Muscle layer of colon (tissue), 2 donors: ENCODE measurements around the gene NEK4.

Experiments used
- H3K27ac ChIP-seq: one replicate; pipeline ENCODE4 v1.7.0; 2013; ENCODE audit warnings: low read depth, mild to moderate bottlenecking, low read length, moderate library complexity
- H3K27me3 ChIP-seq, 2 donors: one replicate each; pipeline ENCODE4 v1.7.0; 2013; ENCODE audit warnings: low read length in 2 of 2, mild to moderate bottlenecking in 2 of 2; ENCODE audit not compliant: insufficient read depth in 2 of 2, control insufficient read depth in 1 of 2
- H3K36me3 ChIP-seq: one replicate; pipeline ENCODE4 v1.7.0; 2013; ENCODE audit warnings: mild to moderate bottlenecking, low read length; ENCODE audit not compliant: insufficient read depth
- H3K4me1 ChIP-seq: one replicate; pipeline ENCODE4 v1.7.0; 2013; ENCODE audit warnings: mild to moderate bottlenecking, low read length; ENCODE audit not compliant: insufficient read depth
- H3K4me3 ChIP-seq, 2 donors: one replicate each; pipeline ENCODE4 v1.7.0; 2013; ENCODE audit warnings: low read length in 2 of 2, low read depth in 1 of 2, mild to moderate bottlenecking in 1 of 2, moderate library complexity in 1 of 2
- H3K9ac ChIP-seq: one replicate; pipeline ENCODE4 v1.7.0; 2013; ENCODE audit warnings: low read length
- H3K9me3 ChIP-seq: one replicate; pipeline ENCODE4 v1.7.0; 2013; ENCODE audit warnings: mild to moderate bottlenecking, low read length
- donor health status: abdominal sarcoma.
- donor health status: Adenocarcinoma of cecum.

NEK4 gene

DNA sequence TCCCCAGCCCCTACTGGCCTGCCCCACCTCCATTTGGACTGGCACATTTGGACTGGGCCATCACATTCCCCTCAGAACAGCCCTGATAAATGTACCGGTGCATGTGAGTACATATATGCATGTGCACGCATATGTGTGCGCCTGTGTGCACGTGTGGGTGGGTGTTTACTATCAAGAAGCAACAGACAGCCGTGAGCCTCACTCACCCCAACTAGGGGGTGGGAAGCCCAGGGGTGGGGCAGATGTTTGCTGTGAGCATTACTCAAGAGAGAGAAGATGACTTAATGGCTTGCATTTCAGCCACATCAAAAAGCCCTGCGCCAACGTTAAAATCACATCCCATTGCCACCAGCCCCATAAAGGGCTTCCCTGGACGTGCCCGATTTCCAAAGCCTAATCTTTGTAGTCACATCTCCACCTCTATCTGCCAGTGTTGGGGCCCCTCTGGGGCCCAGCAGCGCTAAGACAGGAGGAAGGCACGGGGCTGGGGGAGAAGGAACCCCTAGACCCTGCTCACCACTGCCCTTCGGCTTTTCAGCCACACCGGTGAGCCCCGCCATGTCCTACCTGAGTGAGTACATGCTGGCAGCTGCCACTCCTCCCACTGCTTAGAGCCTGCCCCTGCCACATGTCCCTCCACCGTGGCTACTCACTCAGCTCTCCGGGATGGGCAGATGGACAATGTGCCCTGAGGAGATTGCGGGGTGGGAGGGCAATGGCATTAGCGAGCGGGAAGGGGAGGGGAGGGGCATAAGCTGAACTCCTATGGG, 34.7 kb upstream of the NEK4 start:
- Histone ChIP-seq H3K9ac (no peak overlapping the region), H3K27me3 (peaks cover 0 to 5% of the 10 kb centered on the region in 2 donors), H3K4me3 (no peak overlapping the region), H3K4me1 (no peaks in the 10 kb centered on the region), H3K27ac (no peak overlapping the region), H3K9me3 (no peaks in the 10 kb centered on the region), H3K36me3 (no peaks in the 10 kb centered on the region)

DNA sequence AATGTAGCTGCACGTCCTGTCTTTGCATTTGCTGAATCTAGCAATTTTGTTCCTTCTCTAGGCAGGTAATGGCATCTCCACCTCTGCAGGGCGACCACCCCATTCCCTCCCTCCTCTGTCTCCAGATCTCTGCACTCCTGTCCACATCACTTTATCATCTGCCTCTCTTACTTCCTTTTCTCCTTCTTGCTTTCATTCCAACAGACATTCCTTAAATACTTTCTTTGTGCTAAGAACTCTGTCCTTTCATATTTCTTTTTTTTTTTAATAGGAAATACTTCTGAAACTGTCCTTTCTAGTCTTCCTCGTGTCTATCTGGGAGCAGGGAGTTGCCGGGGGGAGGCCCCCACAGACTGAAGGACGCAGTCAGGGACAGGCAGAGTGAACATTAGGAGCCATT, 31.1 kb upstream of the NEK4 start:
- Histone ChIP-seq H3K9ac (no peak overlapping the region), H3K4me1 (no peaks in the 10 kb centered on the region), H3K27me3 (peaks cover 0 to 5% of the 10 kb centered on the region in 2 donors), H3K9me3 (no peaks in the 10 kb centered on the region), H3K27ac (no peak overlapping the region), H3K36me3 (no peaks in the 10 kb centered on the region), H3K4me3 (no peak overlapping the region)

DNA sequence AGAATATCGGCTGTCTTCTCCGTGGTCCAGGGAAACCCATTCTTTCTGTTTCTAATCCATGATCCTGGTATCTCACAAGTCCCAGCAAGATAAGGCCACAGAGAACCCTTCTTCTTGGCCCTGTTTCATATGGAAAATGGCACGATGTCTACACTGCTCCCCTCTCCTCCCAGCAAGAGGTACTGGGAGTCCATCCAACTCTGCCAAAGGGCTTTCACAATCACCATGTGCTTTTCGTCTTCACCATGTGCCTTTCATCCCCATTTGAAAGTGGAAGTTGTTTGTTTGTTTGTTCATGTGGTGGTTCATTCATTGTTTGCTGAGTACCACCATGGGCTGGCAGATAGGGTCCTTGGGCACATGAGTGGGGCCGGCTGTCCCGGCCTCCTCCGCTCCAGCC, 29.3 kb upstream of the NEK4 start:
- Histone ChIP-seq H3K27me3 (no peaks in the 10 kb centered on the region), H3K4me1 (no peaks in the 10 kb centered on the region), H3K9me3 (no peaks in the 10 kb centered on the region), H3K27ac (no peak overlapping the region), H3K9ac (no peak overlapping the region), H3K36me3 (no peaks in the 10 kb centered on the region), H3K4me3 (no peak overlapping the region)

DNA sequence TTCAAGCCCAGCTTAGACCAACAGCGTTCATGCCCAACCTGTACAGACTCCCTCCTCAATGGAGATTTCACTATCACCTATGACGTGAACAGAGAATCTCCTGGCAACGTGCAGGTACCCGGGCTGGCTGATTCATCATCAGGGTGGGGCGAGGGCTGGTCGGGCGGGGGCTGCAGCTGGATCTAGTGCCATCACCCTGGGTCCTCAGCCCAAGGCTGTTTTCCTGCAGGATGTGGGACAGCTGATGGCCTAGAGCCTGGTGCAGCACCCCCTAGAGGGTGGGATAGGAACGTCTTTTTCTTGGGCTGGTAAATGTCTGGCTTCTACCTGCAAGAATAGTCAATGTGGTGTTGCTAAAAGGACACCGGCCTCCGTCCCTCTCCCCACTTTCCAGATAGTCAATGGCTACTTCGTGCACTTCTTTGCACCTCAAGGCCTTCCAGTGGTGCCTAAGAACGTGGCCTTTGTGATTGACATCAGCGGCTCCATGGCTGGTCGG, 28.3 kb upstream of the NEK4 start:
- H3K4me1 ChIP-seq, result no peaks in the 10 kb centered on the region
- H3K36me3 ChIP-seq, result no peaks in the 10 kb centered on the region
- no peak overlapping the region for H3K27ac ChIP-seq
- H3K9ac ChIP-seq, result no peak overlapping the region
- H3K9me3 ChIP-seq, result no peaks in the 10 kb centered on the region
- no peaks in the 10 kb centered on the region for H3K27me3 ChIP-seq
- no peak overlapping the region for H3K4me3 ChIP-seq

DNA sequence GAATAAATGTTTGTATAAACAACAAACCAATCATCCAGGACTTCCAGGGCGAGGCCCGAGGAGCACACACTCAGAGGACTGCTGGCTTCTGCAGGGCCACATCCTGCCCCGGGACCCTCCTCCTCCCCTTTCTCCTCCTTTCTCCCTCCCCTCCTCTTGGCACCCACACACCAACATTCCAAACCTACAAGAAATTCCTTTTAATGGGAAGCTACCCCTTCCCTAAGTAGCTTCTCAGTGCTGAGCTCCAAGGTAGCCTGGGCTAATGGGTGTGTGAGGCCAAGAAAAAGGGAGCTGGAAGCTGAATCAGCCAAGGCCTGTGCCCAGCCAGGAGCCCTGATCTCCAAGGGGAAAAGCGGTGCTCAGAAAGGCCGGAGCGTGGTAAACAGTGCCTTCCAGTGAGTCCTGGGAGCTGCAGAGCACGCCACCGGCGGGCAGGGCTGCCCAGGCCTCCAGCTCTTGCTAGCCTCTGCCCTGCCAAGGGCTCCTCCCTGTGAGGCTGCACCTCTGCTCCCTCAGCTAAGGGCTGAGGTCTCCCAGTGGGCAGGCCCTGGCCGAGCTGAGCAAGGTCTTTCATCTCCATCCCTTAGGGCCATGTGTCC, 27.7 kb upstream of the NEK4 start:
- no peak overlapping the region for H3K9ac ChIP-seq
- H3K27ac ChIP-seq, result no peak overlapping the region
- no peaks in the 10 kb centered on the region for H3K36me3 ChIP-seq
- no peaks in the 10 kb centered on the region for H3K4me1 ChIP-seq
- no peak overlapping the region for H3K4me3 ChIP-seq
- H3K27me3 ChIP-seq, result no peaks in the 10 kb centered on the region
- H3K9me3 ChIP-seq, result no peaks in the 10 kb centered on the region

DNA sequence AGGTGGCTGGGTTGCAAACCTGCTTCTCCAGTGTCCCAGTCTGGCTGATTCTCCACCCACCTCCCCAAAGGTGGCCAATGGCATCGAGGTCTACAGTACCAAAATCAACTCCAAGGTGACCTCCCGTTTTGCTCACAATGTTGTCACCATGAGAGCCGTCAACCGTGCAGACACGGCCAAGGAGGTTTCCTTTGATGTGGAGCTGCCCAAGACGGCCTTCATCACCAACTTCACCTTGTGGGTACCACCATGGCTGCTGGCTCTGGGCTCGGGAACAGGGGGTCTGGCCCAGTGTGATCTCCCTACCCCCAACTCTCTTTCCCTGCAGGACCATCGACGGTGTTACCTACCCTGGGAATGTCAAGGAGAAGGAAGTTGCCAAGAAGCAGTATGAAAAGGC, 25.7 kb upstream of the NEK4 start:
- no peaks in the 10 kb centered on the region for H3K4me1 ChIP-seq
- H3K27me3 ChIP-seq, result no peaks in the 10 kb centered on the region
- no peaks in the 10 kb centered on the region for H3K36me3 ChIP-seq
- no peaks in the 10 kb centered on the region for H3K9me3 ChIP-seq
- no peak overlapping the region for H3K9ac ChIP-seq
- no peak overlapping the region for H3K4me3 ChIP-seq
- H3K27ac ChIP-seq, result no peak overlapping the region

DNA sequence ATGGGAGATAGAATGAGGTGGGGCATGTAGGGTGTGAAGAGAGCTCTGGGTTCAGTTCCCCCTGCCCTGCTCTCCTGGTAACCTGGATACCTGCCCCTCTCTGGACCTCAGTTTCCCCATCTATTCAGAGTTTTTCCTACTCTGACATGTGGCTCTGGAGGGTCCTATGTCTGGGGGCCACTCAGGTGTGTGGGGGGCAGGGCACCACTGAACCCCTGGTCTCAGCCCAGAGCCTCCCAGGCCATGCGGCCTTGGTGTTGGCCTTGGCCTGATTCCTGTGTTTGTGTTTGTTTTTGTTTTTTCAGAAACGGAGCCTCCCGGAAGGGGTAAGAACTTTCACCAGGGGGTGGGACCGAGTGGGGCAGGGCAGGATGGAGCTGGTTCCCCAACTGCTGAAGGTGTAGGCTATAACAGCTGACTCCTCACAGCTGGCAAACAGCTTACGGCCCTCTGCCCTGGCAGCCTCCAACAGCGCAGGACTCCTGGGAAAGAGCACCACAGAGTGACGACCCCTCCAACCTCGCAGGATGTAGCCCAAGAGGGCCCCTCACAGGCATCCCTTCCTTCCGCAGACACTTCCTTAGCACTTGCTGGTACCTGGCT, 24.7 kb upstream of the NEK4 start:
- Histone ChIP-seq H3K9ac (no peak overlapping the region), H3K4me1 (no peaks in the 10 kb centered on the region), H3K27ac (no peak overlapping the region), H3K27me3 (no peaks in the 10 kb centered on the region), H3K9me3 (no peaks in the 10 kb centered on the region), H3K4me3 (no peak overlapping the region), H3K36me3 (no peaks in the 10 kb centered on the region)

DNA sequence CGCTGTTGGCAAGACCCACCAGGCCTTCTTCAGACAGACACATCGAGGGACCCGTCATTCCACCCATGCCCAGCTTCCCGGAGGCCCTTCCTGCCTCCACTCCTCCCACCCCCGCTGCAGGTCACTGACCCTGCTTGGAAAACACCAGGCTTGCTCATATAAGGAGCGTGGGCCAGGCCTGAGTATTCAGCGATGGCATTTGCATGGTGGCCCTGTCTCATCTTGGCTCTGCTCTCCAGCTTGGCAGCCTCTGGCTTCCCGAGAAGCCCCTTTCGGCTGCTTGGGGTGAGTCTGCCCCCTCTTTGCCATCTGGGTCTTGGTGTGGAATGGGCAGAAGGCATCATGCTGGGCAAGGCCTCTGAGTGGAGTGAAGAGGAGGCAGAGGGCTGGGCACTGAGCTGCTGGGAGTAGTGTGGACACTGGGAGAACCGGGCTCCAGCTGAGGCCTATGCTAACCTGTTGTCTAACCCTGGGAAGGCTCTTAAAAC, 23.9 kb upstream of the NEK4 start, which contains the start of gene ITIH3:
TSS of gene ITIH3 (plus strand) at position 185 of the 488 bp plus-strand sequence. CDS start at position 193, 8 bp downstream.
- no peak within 1 kb of the TSS for H3K27ac ChIP-seq
- H3K9ac ChIP-seq, result no peak within 1 kb of the TSS
- no peaks in the 10 kb centered on the region for H3K4me1 ChIP-seq
- H3K36me3 ChIP-seq, result no peaks in the 10 kb centered on the region
- no peaks in the 10 kb centered on the region for H3K9me3 ChIP-seq
- H3K4me3 ChIP-seq, result no peak within 1 kb of the TSS
- H3K27me3 ChIP-seq, result no peaks in the 10 kb centered on the region

DNA sequence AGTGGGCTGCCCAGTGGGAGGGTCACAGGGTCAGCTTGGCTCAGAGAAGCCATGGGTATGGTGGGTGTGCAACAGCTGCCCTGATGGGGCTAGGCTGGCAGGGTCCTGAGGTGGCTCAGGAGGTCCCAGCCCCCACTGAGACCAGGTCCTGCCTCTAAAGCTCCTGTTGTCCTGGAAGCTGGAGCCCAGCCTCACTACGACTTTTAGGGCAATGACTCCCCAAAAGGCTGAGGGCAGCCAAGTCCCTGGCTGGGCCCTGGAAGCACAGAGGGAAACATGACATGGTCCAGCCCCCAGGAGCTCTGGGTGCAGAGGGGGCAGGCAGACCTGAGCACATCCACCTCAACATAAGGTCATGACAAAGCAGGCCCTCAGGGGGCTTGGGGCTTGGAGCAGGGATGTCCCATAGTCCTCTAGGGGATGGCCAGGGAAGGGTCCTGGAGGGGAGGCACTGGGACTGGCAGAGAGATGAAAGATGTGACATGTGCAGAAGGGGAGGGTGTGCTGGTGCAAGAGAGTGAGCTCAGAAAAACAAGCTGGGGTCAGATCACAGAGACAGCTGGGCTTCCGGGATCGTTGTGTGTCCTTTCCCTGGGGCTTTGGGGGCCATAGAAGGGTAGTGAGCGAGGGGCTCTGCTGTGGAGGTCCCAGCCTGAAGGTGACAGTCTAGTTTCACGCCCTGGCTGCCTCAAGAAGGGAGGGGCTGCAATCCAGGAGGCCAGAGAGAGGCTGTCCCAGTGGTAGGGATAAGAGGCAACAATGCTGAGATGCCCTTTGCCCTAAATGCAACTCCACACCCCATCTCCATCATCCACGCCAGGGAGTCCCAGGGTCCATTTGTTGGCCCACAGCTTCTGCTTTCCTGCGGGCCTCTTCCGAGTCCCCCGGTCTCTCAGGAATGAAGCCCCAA, 23.2 kb upstream of the NEK4 start:
- Histone ChIP-seq H3K4me1 (no peaks in the 10 kb centered on the region), H3K9ac (no peak overlapping the region), H3K36me3 (no peaks in the 10 kb centered on the region), H3K27me3 (no peaks in the 10 kb centered on the region), H3K4me3 (no peak overlapping the region), H3K9me3 (no peaks in the 10 kb centered on the region), H3K27ac (no peak overlapping the region)

DNA sequence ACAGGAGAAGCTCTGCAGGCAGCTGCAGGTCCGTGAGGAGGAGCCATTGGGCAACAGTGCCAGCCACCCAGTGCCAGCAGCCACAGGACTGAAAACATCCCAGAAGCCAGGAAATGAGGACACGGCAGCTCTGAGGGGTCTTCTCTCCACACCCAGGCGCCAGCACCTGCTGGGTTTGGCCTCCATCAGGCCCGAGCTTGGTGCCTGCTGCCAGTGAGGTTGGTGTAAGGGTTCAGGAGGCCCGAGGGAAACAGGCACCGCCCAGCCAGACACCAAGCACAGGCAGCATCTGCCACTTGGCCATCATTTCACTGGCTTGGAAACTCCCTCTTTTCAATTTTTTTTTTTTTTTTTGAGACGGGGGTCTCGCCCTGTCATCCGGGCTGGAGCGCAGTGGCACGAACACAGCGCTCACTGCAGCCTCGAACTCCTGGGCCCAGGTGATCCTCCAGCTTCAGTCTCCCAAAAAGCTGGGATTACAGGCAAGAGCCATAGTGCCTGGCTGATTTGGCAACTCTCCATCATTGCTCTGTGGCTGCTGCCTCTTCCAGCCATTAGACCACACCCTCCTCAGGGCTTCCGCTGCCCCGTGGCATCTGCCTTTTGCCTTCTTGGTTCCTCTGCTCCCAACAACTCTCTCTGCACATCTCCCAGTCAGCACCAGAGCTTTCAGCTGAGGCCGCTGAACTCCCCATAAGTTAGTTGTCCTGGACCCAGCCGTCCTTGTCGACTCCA, 22.4 kb upstream of the NEK4 start:
- Histone ChIP-seq H3K9ac (no peak overlapping the region), H3K27ac (no peak overlapping the region), H3K4me3 (no peak overlapping the region), H3K27me3 (no peaks in the 10 kb centered on the region), H3K4me1 (no peaks in the 10 kb centered on the region), H3K9me3 (no peaks in the 10 kb centered on the region), H3K36me3 (no peaks in the 10 kb centered on the region)
